NCI-H1105 (cell line): ENCODE measurements around the gene IPO13.

Source experiments
- DNase-seq: peaks from one replicate; lab custom pipeline; 2025; lab: John Stamatoyannopoulos, UW

IPO13 gene

GRCh38 chr1:44012941-44013609 is 66.3 kb downstream of the IPO13 start:
- DNase-seq = no peak

GRCh38 chr1:44013949-44014348 is 67.2 kb downstream of the IPO13 start:
- no peak for DNase-seq

- no peak for DNase-seq
Observed at GRCh38 chr1:44014365-44015104, 67.8 kb downstream of the IPO13 start.

- DNase-seq = no peak
Observed at GRCh38 chr1:44015206-44015605, 68.5 kb downstream of the IPO13 start.

GRCh38 chr1:44016041-44016889 is 69.5 kb downstream of the IPO13 start:
- no peak for DNase-seq

GRCh38 chr1:44016890-44017400 is 70.2 kb downstream of the IPO13 start:
- DNase-seq = no peak
